ENCODE data around the gene HMGCLL1. TPM values are rescaled to one million over a fixed set of nuclear protein-coding genes. Genes with fewer than 3 reads are reported as not detected.

HMGCLL1 gene
- total RNA-seq, 6 experiments from 2014 or later = 0.13 to 0.72 (median 0.36) TPM

DNA sequence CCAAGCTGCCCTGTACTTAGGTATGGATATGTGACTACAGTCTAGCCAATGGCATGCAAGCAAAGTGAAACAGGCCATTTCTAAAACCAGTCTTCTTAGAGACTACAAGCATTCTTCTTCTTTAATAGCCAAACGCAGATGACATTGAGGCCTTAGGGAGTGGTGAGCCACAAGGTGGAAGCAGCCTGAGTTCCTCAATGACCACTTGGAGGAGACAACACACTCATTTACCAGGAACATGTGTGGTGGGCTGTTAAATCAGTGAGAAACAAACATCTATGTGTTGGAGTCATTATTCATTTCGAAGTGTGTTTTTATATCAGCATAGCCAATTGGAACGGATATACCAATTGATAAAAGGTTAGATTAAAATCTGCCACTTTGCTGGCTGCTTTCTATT, 129.8 kb downstream of the HMGCLL1 start:
- H3K27me3 ChIP-seq = no peaks in the 10 kb centered on the region
- peaks cover 0 to 7% (median 0%) of the 10 kb centered on the region in 4 donors for H3K4me1 ChIP-seq
- no peak overlapping the region for H3K27ac ChIP-seq
- H3K9me3 ChIP-seq = no peaks in the 10 kb centered on the region
- no peak for ATAC-seq
- no peak for TF ChIP-seq CTCF (IDR thresholded peaks at IDR 0.05)
- no peak for TF ChIP-seq POLR2A (IDR thresholded peaks at IDR 0.05)
- intact Hi-C loops (cut with DNase I) = no loop called here
- WGBS (ENCODE audit: insufficient coverage, low coverage, low lambda C conversion rate, missing lambda C conversion rate) = 49% methylated on average over 3 of the region's 3 CpGs
- DNase-seq = no peak
- H3K36me3 ChIP-seq = peaks cover 0 to 5% (median 0%) of the 10 kb centered on the region in 4 donors
- H3K4me3 ChIP-seq = no peak overlapping the region

GRCh38 chr6:55448451-55448850, 130.5 kb downstream of the HMGCLL1 start:
- DNase-seq (no peak), ATAC-seq (no peak)
- TF ChIP-seq POLR2A (IDR thresholded peaks at IDR 0.05) = no peak
- no peak for TF ChIP-seq CTCF (IDR thresholded peaks at IDR 0.05)
- peaks cover 0 to 11% (median under 1%) of the 10 kb centered on the region in 4 donors for H3K4me1 ChIP-seq
- H3K27ac ChIP-seq = no peak overlapping the region
- intact Hi-C loops (cut with DNase I) = no loop called here
- no peak overlapping the region for H3K4me3 ChIP-seq
- peaks cover 0 to 5% (median 0%) of the 10 kb centered on the region in 4 donors for H3K36me3 ChIP-seq
- H3K9me3 ChIP-seq = no peaks in the 10 kb centered on the region
- H3K27me3 ChIP-seq = no peaks in the 10 kb centered on the region

- no peaks in the 10 kb centered on the region for H3K27me3 ChIP-seq
- H3K4me3 ChIP-seq = no peak overlapping the region
- 53% methylated on average over 3 of the region's 3 CpGs for WGBS (ENCODE audit: insufficient coverage, low coverage, low lambda C conversion rate, missing lambda C conversion rate)
- peaks cover 0 to 17% (median 3%) of the 10 kb centered on the region in 4 donors for H3K4me1 ChIP-seq
- ATAC-seq = no peak
- H3K9me3 ChIP-seq = no peaks in the 10 kb centered on the region
- intact Hi-C loops (cut with DNase I) = no loop called here
- no peak for DNase-seq
- H3K27ac ChIP-seq = no peak overlapping the region
- H3K36me3 ChIP-seq = peaks cover 0 to 5% (median 0%) of the 10 kb centered on the region in 4 donors
- TF ChIP-seq POLR2A (IDR thresholded peaks at IDR 0.05) = no peak
- no peak for TF ChIP-seq CTCF (IDR thresholded peaks at IDR 0.05)
Measured at GRCh38 chr6:55447891-55448290, 131.1 kb downstream of the HMGCLL1 start.

DNA sequence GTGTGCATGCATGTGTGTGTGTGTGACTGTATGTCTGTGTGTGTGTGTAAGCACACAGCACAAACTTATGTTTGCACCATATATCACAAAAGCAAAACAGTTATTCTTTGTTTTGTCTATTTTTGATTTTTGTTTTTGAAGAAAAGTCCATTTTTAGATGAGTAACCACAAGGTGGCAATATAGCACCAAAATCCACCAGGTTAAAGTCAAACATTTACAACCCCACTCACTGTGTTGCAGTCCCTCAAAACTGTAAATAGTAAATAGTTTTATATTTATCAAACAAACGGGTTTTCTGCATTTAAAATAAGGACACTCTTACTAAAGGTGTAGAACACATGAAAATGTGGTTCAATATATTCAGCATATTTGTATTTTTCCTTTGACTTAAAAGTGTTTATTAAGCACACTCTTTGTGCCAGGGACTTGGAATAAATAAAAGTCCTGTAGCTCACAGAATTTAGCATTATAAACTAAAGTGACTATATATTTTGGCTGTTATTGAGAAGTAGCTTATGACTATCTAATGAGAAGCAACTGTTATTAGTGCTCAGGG, 133.3 kb downstream of the HMGCLL1 start:
- no peak for DNase-seq
- H3K27me3 ChIP-seq = no peaks in the 10 kb centered on the region
- peaks cover 0 to 17% (median 3%) of the 10 kb centered on the region in 4 donors for H3K4me1 ChIP-seq
- intact Hi-C loops (cut with DNase I) = no loop called here
- H3K9me3 ChIP-seq = no peaks in the 10 kb centered on the region
- TF ChIP-seq CTCF (IDR thresholded peaks at IDR 0.05) = peak; percentile 43 to 61 (median 54)
- no peak for TF ChIP-seq POLR2A (IDR thresholded peaks at IDR 0.05)
- peaks cover 0 to 5% (median 0%) of the 10 kb centered on the region in 4 donors for H3K36me3 ChIP-seq
- ATAC-seq = peak in 3 of 4 donors; percentile 27 to 54 (median 53)
- 0% methylated on average over 1 of the region's 1 CpG for WGBS (ENCODE audit: insufficient coverage, low coverage, low lambda C conversion rate, missing lambda C conversion rate)
- no peak overlapping the region for H3K27ac ChIP-seq
- H3K4me3 ChIP-seq = no peak overlapping the region

All from right lobe of liver (tissue), 6 donors.